HEK293 (cell line): ENCODE measurements around the gene OCLN.
A peak's percentile ranks its signal among the peaks of the same experiment; 100 is the strongest.

Source experiments
- ATF2 ChIP-seq: fragments of 450-650 bp; formaldehyde crosslinking; IDR thresholded peaks from 2 replicates; pipeline ENCODE4 v1.5.1; 2016; ENCODE audit warnings: missing biosample characterization, missing genetic modification characterization, low read depth
- CTCF ChIP-seq: fragments of 450-650 bp; formaldehyde crosslinking; IDR thresholded peaks from 2 replicates; pipeline ENCODE4 v1.5.1; 2016; ENCODE audit warnings: missing biosample characterization, missing genetic modification characterization
- EGR2 ChIP-seq: fragments of 450-650 bp; formaldehyde crosslinking; IDR thresholded peaks from 2 replicates; pipeline ENCODE4 v1.5.1; 2016; ENCODE audit warnings: low read depth, missing biosample characterization, missing genetic modification characterization
- PRDM2 ChIP-seq: fragments of 450-650 bp; formaldehyde crosslinking; IDR thresholded peaks from 2 replicates; pipeline ENCODE4 v1.5.1; 2016; ENCODE audit warnings: missing biosample characterization, missing genetic modification characterization, borderline replicate concordance
- REPIN1 ChIP-seq: fragments of 450-650 bp; formaldehyde crosslinking; IDR thresholded peaks from 2 replicates; pipeline ENCODE4 v1.5.1; 2017; ENCODE audit warnings: missing biosample characterization, missing genetic modification characterization, low read depth
- TSHZ1 ChIP-seq: fragments of 450-650 bp; formaldehyde crosslinking; IDR thresholded peaks from 2 replicates; pipeline ENCODE4 v1.5.1; 2016; ENCODE audit warnings: missing biosample characterization, missing genetic modification characterization, borderline replicate concordance
- ZBTB20 ChIP-seq: fragments of 450-650 bp; formaldehyde crosslinking; IDR thresholded peaks from 2 replicates; pipeline ENCODE4 v1.5.1; 2016; ENCODE audit warnings: missing biosample characterization, missing genetic modification characterization
- ZNF133 ChIP-seq: fragments of 450-650 bp; formaldehyde crosslinking; IDR thresholded peaks from 2 replicates; pipeline ENCODE4 v1.5.1; 2016; ENCODE audit warnings: missing biosample characterization, missing genetic modification characterization
- ZNF350 ChIP-seq: fragments of 450-650 bp; formaldehyde crosslinking; IDR thresholded peaks from 2 replicates; pipeline ENCODE4 v1.5.0; 2017; ENCODE audit warnings: missing biosample characterization, mild to moderate bottlenecking, missing genetic modification characterization
- ZNF555 ChIP-seq: fragments of 450-650 bp; formaldehyde crosslinking; conservative IDR thresholded peaks from 2 replicates; pipeline ENCODE4 v1.5.1; 2017; ENCODE audit warnings: missing biosample characterization, mild to moderate bottlenecking, missing genetic modification characterization, inconsistent platforms
- ZNF670 ChIP-seq: fragments of 450-650 bp; formaldehyde crosslinking; IDR thresholded peaks from 2 replicates; pipeline ENCODE4 v1.5.1; 2016; ENCODE audit warnings: missing biosample characterization, missing genetic modification characterization, low read depth

GRCh38 chr5:69517763-69518212, 25.2 kb downstream of the OCLN start:
- TF ChIP-seq CTCF (no peak), ZNF133 (tag by site-specific recombination) (no peak), ZNF670 (tag by site-specific recombination) (no peak), ATF2 (0 out of 2 replicates have a peak, but pooled peaks have one; percentile 42), REPIN1 (tag by site-specific recombination) (no peak), TSHZ1 (tag by site-specific recombination) (peak; percentile 70; the same call in 1 of the 2 replicates), ZNF350 (no peak), EGR2 (tag by site-specific recombination) (no peak), ZBTB20 (tag by site-specific recombination) (no peak), PRDM2 (tag by site-specific recombination) (no peak), ZNF555 (tag by site-specific recombination) (no peak)
